Activated T-cell treated with anti-CD3 and anti-CD28 coated beads, Interleukin-2, amount 50 U/mL, for 4 hours (primary cell): ENCODE results near the gene WDR93. TPM values are rescaled to one million over a fixed set of nuclear protein-coding genes. Genes with fewer than 3 reads are reported as not detected.
"Not testable (repeated sequence)": the region's sequence is repeated elsewhere in the genome, so short reads cannot be mapped to it uniquely, and the experiment has no call there.

Experiments
- ATAC-seq, 2 donors: fragments of 200-7000 bp; cut with Tn5 transposase; one replicate each; pipeline ENCODE4 v1.10.0; 2021
- DNase-seq: peaks from one replicate; pipeline ENCODE4 v3.0.0-alpha.2; 2020
- H3K27me3 Mint-ChIP-seq: one replicate; pipeline ENCODE4 v1.8.0; 2021; ENCODE audit warnings: low read depth, mixed read lengths
- H3K36me3 Mint-ChIP-seq: one replicate; pipeline ENCODE4 v1.8.0; 2022; ENCODE audit warnings: mixed read lengths; ENCODE audit not compliant: insufficient read depth
- H3K4me1 Mint-ChIP-seq: one replicate; pipeline ENCODE4 v1.8.0; 2021; ENCODE audit warnings: low read depth, mixed read lengths
- H3K4me3 Mint-ChIP-seq: one replicate; pipeline ENCODE4 v1.8.0; 2021; ENCODE audit warnings: mild to moderate bottlenecking, moderate library complexity, mixed read lengths
- H3K9me3 Mint-ChIP-seq: one replicate; pipeline ENCODE4 v1.8.0; 2021; ENCODE audit warnings: mixed read lengths
- total RNA-seq, 3 donors: library from RNA; stranded (reverse); gene quantifications; one replicate each; pipeline ENCODE4 v1.2.1, GENCODE V29; 2021

WDR93 gene
- total RNA-seq, 3 donors from 2014 or later: not detected

- Mint-ChIP-seq H3K36me3 (no peaks in the 10 kb centered on the region), H3K4me1 (peaks cover 7% of the 10 kb centered on the region), H3K4me3 (no peak overlapping the region), H3K27me3 (peaks cover 11% of the 10 kb centered on the region), H3K9me3 (peaks cover 8% of the 10 kb centered on the region)
- DNase-seq: no peak
- ATAC-seq: no peak
These were observed 94.0 kb downstream of the WDR93 start for GRCh38 chr15:89784686-89784960.

DNA sequence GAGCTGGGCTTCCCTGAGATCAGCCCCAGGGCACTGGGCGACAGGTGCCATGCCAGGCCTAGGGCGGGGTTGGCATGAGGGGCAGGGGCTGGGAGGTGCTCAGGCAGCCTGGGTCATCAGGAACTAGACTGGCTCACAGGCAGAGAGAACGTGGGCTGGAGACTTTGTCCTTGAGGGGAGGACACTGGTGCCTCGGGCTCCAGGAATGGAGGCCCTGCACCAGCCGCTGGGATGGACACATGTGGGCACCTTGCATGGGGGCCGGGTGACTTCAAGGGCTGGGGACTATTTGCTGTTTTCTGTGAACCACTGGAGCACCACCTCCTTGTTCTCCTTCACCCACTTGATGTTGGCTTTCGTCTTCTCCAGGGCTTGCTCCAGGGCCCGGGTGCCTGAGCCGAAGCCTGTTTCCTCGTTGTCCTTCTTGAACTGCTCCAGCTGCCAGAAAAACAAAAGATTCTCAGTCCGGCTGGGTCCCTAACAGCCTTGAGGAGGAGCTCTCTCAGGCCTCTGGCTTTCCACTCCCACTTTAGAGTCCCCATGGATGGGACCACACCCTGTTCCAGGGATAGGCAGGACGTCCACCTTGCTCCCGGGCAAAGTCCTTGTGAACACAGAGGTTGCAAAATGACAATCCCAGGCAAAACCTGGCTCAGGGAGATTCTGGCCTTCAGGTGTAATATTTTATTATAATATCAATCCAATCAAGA is 94.6 kb downstream of the WDR93 start:
- no peak overlapping the region for H3K4me3 Mint-ChIP-seq
- H3K9me3 Mint-ChIP-seq: peaks cover 8% of the 10 kb centered on the region
- H3K36me3 Mint-ChIP-seq: no peaks in the 10 kb centered on the region
- peaks cover 11% of the 10 kb centered on the region for H3K27me3 Mint-ChIP-seq
- ATAC-seq (no peak), DNase-seq (no peak)
- H3K4me1 Mint-ChIP-seq: peaks cover 7% of the 10 kb centered on the region

GRCh38 chr15:89785774-89786140 is 95.1 kb downstream of the WDR93 start:
- no peak for ATAC-seq
- peaks cover 4% of the 10 kb centered on the region for H3K4me1 Mint-ChIP-seq
- DNase-seq: no peak
- H3K9me3 Mint-ChIP-seq: peaks cover 8% of the 10 kb centered on the region
- H3K36me3 Mint-ChIP-seq: no peaks in the 10 kb centered on the region
- H3K4me3 Mint-ChIP-seq: no peak overlapping the region
- H3K27me3 Mint-ChIP-seq: peaks cover 5% of the 10 kb centered on the region

DNA sequence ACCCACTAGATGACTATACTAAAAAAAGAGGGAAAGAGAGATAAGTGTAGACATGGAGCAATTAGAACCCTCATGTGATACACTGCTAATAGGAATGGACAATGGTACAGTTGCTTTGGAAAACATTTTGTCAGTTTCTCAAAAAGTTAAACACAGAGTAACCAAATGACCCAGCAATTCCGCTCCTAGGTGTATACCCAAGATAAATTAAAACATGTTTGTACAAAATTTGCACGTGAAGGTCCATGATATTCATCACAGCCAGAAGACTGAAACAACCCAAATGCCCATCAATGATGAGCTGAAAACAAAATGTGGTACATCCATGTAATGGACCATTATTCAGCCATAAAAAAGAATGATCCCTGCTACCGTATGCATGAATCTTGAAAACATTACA is 97.3 kb downstream of the WDR93 start:
- peaks cover 3% of the 10 kb centered on the region for H3K27me3 Mint-ChIP-seq
- no peak overlapping the region for H3K4me3 Mint-ChIP-seq
- peaks cover 8% of the 10 kb centered on the region for H3K9me3 Mint-ChIP-seq

GRCh38 chr15:89788585-89788984 is 98.0 kb downstream of the WDR93 start:
- H3K4me3 Mint-ChIP-seq, H3K27me3 Mint-ChIP-seq, ATAC-seq, H3K9me3 Mint-ChIP-seq, DNase-seq, H3K36me3 Mint-ChIP-seq, H3K4me1 Mint-ChIP-seq: not testable (repeated sequence)

More for the DNA sequence above, 97.3 kb downstream of the WDR93 start:
- H3K4me1 Mint-ChIP-seq: no peaks in the 10 kb centered on the region
- DNase-seq (no peak), ATAC-seq (no peak)
- no peaks in the 10 kb centered on the region for H3K36me3 Mint-ChIP-seq

DNA sequence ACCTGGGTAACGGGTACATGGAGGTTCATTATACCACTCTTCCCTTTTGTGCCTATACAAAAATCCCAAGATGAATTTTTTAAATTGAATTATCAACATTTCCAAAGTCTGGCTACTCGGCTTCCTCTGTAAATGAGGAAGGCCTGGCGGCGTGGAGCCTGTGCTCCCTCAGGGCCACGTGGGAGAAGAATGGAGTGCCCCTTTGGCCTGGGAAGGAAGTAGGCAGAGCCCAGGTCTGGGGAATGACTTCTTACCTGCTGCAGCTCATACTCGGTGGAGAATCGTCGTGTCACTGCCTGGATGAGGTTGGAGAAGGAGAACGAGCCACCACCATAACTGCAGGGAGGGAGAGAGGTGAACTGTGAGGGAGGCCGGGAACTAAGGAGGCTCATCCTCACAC is 99.6 kb downstream of the WDR93 start:
- H3K4me1 Mint-ChIP-seq: no peaks in the 10 kb centered on the region
- peaks cover 8% of the 10 kb centered on the region for H3K9me3 Mint-ChIP-seq
- no peak for ATAC-seq
- H3K4me3 Mint-ChIP-seq: no peak overlapping the region
- H3K36me3 Mint-ChIP-seq: no peaks in the 10 kb centered on the region
- DNase-seq: no peak
- no peaks in the 10 kb centered on the region for H3K27me3 Mint-ChIP-seq

GRCh38 chr15:89790661-89791060 is 100.0 kb downstream of the WDR93 start:
- Mint-ChIP-seq H3K4me3 (no peak overlapping the region), H3K9me3 (peaks cover 8% of the 10 kb centered on the region), H3K27me3 (no peaks in the 10 kb centered on the region), H3K36me3 (no peaks in the 10 kb centered on the region), H3K4me1 (no peaks in the 10 kb centered on the region)
- DNase-seq (no peak), ATAC-seq (no peak)

GRCh38 chr15:89792106-89792805 is 101.6 kb downstream of the WDR93 start:
- H3K36me3 Mint-ChIP-seq: no peaks in the 10 kb centered on the region
- DNase-seq (no peak), ATAC-seq (no peak)
- no peaks in the 10 kb centered on the region for H3K4me1 Mint-ChIP-seq
- H3K4me3 Mint-ChIP-seq: no peak overlapping the region
- no peaks in the 10 kb centered on the region for H3K27me3 Mint-ChIP-seq
- H3K9me3 Mint-ChIP-seq: peaks cover 8% of the 10 kb centered on the region

Other genes starting within 250 kb of the WDR93 start
- not detected for gene RHCG, start 194.2 kb upstream of the WDR93 start, total RNA-seq
- gene TICRR, start 115.3 kb upstream of the WDR93 start, total RNA-seq: 1 to 10 TPM; 3.3 to 5.1 (median 4.5) TPM
- 1 to 10 TPM; 2.2 to 3.2 (median 2.6) TPM for gene KIF7, start 35.3 kb upstream of the WDR93 start, total RNA-seq
- gene PLIN1, start 11.4 kb upstream of the WDR93 start, total RNA-seq: under 1 TPM in 2 of 3 donors, not detected in 1; 0.13 to 0.45 TPM
- gene PEX11A, start 57 bp upstream of the WDR93 start, total RNA-seq: 1 to 10 TPM; 1.0 to 1.8 (median 1.4) TPM
- gene MESP1, start 60.4 kb downstream of the WDR93 start, total RNA-seq: 1 to 10 TPM; 2.7 to 3.1 (median 3.1) TPM
- gene MESP2, start 85.5 kb downstream of the WDR93 start, total RNA-seq: not detected
- under 1 TPM; 0.54 to 0.83 (median 0.55) TPM for gene ANPEP, start 124.0 kb downstream of the WDR93 start, total RNA-seq
- gene AP3S2, start 203.2 kb downstream of the WDR93 start, total RNA-seq: 10 to 100 TPM; 15.2 to 17.4 (median 17.1) TPM
- under 1 TPM in 2 of 3 donors, not detected in 1; 0.05 to 0.13 TPM for gene ARPIN, start 222.1 kb downstream of the WDR93 start, total RNA-seq